ENCODE data around the gene NEUROD4.

The NEUROD4 gene

DNA sequence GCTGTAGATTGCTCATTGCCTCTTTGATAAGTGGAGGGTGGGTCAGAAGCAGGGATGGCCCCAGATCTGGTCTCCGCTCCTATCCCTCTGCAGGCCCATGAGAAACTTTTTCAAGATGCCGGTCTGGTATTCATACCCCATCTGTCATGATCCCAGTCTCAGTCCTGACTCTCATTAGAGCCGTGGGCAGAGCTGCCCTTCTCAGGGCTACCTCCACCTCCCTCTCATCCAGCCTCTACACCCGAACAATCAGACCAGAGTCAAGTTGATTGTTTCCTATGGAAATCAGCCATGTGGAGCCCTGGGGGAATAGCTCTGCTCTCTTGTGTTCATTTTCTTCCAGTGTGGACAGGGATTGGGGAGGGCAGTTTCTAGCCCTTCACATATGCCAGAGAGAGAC lies 45.8 kb downstream of the NEUROD4 start:
- no peak for DNase-seq

DNA sequence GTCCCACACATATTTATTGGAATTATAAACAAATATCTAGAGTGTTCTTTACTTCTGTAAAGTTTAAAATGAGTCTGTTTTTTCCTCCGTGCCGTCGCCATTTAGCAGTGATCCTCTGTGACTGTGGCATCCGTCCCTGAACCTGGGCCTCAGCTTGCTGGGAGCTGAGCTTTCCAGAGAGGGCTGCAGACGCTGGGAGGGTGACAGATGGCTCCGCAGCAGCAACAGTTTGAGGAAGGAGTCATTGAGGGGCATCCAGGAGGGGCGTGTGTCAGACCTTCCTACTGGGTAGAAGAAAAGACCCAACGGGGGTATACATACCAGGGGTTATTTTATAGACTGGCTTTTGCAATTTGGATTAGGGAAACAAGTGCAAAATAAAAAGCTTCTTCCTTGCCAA lies 47.9 kb downstream of the NEUROD4 start:
- DNase-seq, result peak; percentile 94

DNA sequence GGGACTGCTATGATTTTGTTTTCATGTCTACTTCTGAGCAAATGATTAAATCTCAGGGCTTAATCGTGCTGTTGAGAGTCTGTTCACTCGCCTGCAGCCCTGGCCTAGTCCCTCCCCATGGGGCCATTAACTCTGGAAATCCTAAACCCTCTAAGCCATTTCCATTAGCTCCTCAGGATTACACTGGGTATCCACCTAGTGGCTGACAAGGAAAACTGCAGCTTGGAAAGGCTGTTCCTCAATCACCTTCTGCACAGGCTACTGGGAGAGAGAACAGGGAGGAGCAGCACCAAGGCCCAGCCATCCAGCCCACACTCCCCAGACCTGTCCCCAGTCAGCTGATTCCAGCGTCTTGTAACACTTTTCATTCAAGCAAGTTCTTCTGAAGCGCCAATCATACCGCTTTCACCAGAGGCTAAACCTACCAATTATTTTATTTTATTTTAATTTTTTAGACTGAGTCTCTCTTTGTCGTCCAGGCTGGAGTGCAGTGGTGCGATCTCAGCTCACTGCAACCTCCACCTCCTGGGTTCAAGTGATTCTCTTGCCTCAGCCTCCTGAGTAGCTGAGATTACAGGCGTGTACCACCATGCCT lies 48.7 kb downstream of the NEUROD4 start:
- DNase-seq, result peak; percentile 98

DNA sequence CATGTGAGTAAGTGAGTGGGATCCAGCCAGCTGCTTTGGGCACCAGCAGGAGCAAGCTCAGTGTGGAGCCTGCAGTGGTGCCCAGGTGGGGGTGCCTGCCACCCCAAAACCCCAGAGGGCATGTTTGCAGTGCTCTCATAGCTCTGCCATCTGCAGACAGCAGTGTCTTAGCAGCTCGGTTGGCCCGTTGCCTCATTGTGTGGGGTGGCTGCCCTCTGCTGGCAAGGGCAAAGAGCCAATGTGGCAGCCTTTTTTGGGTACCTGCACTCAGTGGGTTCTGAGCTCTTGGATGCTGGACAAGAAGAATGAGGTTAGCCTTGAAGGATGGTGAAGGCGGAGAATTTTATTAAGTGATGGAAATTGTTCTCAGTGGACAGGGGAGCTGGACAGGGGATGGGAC lies 52.3 kb downstream of the NEUROD4 start:
- DNase-seq, result peak; percentile 88

DNA sequence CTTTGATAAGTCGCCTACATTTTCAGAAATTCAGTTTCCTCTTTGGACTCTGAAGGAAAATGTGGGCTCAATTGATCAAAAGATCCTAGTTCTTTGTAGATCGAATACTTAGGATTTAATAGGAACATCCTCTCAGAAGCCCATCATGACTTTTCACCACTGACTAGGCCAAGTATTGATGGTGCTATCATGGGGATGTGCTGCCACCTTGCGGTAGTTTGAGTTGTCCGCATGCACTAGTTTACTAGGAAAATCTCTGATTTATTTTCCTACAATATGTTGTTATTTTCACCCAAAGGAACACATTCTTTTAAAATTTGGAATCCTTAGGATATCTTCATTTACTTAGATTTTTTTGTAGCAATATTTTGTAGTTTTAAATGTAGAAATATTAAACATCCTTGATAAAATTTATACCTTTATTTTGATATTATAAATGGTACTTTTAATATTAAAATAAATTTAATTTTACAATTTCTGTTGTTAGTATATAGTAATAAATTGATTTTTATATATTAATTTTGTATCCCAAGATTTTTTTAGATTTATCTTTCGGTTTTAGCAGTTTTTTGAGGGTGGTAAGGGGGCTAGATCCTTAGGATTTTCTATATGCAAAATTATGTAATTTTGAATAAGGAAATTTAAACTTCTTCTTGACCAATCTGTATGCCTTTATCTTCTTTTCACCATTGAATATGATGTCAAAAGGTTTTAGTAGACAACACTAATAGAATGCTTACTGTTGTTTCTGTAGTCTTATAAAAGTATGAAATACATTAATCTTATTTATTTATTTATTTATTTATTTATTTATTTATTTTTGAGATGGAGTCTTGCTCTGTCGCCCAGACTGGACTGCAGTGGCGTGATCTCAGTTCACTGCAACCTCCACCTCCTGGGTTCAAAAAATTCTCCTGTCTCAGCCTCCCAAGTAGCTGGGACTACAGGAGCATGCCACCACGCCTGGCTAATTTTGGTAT lies 53.6 kb downstream of the NEUROD4 start:
- DNase-seq, result peak; percentile 91

DNA sequence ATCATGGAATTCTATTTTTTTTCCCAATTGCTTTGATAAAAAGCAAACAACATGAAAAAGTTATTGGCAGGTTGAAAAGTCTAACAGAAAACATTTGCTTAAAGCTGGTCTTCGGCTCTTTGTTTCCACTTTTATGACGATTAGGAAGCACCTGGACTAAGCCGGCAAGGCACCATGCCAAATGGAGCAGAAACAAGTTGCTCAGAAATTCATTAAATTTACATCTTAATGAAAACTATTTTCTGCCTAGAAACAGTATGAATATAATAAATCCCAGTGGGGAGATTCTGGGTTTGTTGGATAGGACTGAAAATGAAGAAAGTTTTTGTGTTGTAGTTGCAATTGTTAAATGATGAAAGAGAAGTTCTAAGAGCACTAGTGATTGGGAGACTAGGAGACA lies 55.0 kb downstream of the NEUROD4 start:
- DNase-seq, result no peak
